AG04449 (cell line): ENCODE measurements around the gene FLCN.

ENCODE experiments used
- CTCF ChIA-PET: fragments of 350-600 bp; formaldehyde crosslinking; extraction: SDS; loops from one replicate; lab custom pipeline; 2021; ENCODE audit warnings: antibody characterized with exemption; lab: Yijun Ruan, JAX
- POLR2A ChIA-PET: fragments of 400-600, 350-600 bp; formaldehyde crosslinking; extraction: SDS; loops from one replicate; lab custom pipeline; 2020; ENCODE audit warnings: antibody characterized with exemption, inconsistent platforms; lab: Yijun Ruan, JAX
- DNase-seq: peaks from one replicate; pipeline ENCODE4 v3.0.0-alpha.2; 2010; ENCODE audit warnings: low read depth, low spot score
- H3K4me3 ChIP-seq: 2 replicates; pipeline ENCODE4 v1.5.1; 2011; ENCODE audit warnings: low read depth, mild to moderate bottlenecking, control low read depth, low read length
- TF ChIP-seq, protein P1 (sequence below): IDR thresholded peaks from one replicate; pipeline ENCODE4 v1.5.1; 2011; ENCODE audit warnings: mild to moderate bottlenecking, moderate library complexity, low read length, control low read depth, inconsistent platforms; ENCODE audit not compliant: insufficient read depth; ENCODE audit errors: missing control alignments

Gene FLCN

GRCh38 chr17:17216776-17217175 is 20.2 kb downstream of the FLCN start:
- TF ChIP-seq, protein P1, sequence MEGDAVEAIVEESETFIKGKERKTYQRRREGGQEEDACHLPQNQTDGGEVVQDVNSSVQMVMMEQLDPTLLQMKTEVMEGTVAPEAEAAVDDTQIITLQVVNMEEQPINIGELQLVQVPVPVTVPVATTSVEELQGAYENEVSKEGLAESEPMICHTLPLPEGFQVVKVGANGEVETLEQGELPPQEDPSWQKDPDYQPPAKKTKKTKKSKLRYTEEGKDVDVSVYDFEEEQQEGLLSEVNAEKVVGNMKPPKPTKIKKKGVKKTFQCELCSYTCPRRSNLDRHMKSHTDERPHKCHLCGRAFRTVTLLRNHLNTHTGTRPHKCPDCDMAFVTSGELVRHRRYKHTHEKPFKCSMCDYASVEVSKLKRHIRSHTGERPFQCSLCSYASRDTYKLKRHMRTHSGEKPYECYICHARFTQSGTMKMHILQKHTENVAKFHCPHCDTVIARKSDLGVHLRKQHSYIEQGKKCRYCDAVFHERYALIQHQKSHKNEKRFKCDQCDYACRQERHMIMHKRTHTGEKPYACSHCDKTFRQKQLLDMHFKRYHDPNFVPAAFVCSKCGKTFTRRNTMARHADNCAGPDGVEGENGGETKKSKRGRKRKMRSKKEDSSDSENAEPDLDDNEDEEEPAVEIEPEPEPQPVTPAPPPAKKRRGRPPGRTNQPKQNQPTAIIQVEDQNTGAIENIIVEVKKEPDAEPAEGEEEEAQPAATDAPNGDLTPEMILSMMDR = no peak
- CTCF ChIA-PET = interaction anchor here (0.9 to 1.4 kb wide), 2 partner anchors 19 to 219 kb away, joined by 3 read pairs; no protein-coding TSS in a partner anchor
- no peak overlapping the region for H3K4me3 ChIP-seq
- no peak for DNase-seq
- POLR2A ChIA-PET = no interaction called here

DNA sequence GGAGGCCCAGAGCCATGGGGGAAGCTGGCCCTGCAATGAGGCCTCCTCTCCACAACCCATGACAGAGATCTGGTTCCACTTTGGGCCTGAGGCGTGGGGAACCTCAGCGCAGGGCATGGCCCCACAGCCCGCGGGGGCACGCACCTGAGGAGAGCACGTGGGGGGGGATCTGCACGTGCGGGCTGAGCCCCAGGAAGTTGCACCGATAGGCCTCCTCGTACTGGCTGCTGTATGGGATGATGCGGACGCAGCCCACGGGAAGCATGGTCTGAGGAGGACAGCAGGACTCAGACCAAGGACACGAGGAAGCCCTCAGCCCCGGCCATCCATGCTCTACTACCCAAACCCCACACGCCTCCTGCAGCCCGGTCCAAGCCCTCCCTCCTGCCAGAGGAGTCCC is 20.7 kb downstream of the FLCN start:
- POLR2A ChIA-PET = no interaction called here
- no peak for DNase-seq
- CTCF ChIA-PET = no interaction called here
- TF ChIP-seq, protein P1 = no peak
- no peak overlapping the region for H3K4me3 ChIP-seq

DNA sequence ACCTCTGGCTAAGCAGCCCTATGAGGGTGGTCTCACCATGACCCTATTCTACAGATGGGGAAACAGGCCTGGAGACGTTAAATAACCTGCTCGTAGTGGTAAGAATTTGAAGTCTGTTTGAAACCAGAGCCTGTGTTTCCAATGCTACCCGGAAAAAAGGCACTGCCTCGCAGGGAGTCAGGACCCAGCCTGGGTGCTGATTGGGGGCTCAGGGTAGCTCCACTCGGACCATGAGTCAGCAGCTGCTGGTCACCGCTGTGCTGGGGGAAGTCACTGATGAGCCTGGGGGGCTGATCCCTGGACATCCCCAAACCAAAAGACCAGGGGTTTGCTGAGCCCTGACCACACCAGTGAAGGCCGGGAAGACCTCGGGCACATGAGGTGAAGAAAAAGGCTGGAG is 21.4 kb downstream of the FLCN start:
- ChIA-PET POLR2A (no interaction called here), CTCF (no interaction called here)
- no peak for DNase-seq
- TF ChIP-seq, protein P1 = no peak
- no peak overlapping the region for H3K4me3 ChIP-seq

GRCh38 chr17:17214646-17215436 is 22.1 kb downstream of the FLCN start:
- ChIA-PET CTCF (interaction anchor here (1.0 kb wide), 1 partner anchor 216 kb away, joined by 4 read pairs; no protein-coding TSS in a partner anchor), POLR2A (no interaction called here)
- DNase-seq = no peak
- H3K4me3 ChIP-seq = no peak overlapping the region
- TF ChIP-seq, protein P1 = no peak

DNA sequence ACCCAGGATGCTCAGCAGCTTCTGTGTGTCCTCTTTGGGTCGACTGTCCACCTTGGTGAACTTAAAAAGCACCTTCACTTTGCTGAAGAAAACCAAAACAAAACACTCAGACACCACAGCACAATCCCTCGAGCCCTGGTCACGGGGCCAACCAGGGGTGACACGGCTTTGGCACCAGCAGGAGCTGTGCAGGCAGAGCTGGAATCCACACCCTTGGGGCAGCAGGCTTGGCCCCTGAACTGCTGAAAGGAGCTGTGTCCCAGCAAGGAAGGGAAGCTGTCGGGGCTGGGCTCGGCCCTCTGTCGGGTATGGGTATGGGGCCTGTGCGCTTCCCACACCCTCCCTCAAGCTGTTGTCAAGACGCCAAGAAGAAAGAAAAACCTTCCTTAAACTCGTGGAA is 23.2 kb downstream of the FLCN start:
- ChIA-PET POLR2A (interaction anchor here (0.6 kb wide), 1 partner anchor 22 kb away, joined by 3 read pairs; no protein-coding TSS in a partner anchor), CTCF (interaction anchor here (1.0 kb wide), 2 partner anchors 213 to 215 kb away, joined by 3 to 4 read pairs; no protein-coding TSS in a partner anchor)
- no peak overlapping the region for H3K4me3 ChIP-seq
- DNase-seq = no peak
- TF ChIP-seq, protein P1 = no peak

GRCh38 chr17:17207998-17208397 is 29.0 kb downstream of the FLCN start:
- CTCF ChIA-PET = interaction anchor here (1.0 to 1.4 kb wide), 2 partner anchors 10 to 17 kb away, joined by 3 to 4 read pairs; no protein-coding TSS in a partner anchor
- TF ChIP-seq, protein P1 = no peak
- no peak overlapping the region for H3K4me3 ChIP-seq
- POLR2A ChIA-PET = no interaction called here
- DNase-seq = no peak
